Psoas muscle (tissue), 8 donors: Measurements from ENCODE around the gene SLAMF1. TPM values are rescaled to one million over a fixed set of nuclear protein-coding genes. Genes with fewer than 3 reads are reported as not detected.

Source experiments
- ATAC-seq, 4 donors: fragments of 200-7000 bp; cut with Tn5 transposase; one replicate each; pipeline ENCODE4 v1.9.1; 2020; ENCODE audit warnings: moderate library complexity in 3 of 4, mild to moderate bottlenecking in 2 of 4
- DNase-seq, 2 donors: peaks; one replicate each; pipeline ENCODE4 v3.0.0-alpha.2; 2020
- H3K27ac ChIP-seq: fragments of 200-600 bp; one replicate; pipeline ENCODE4 v1.8.0; 2022
- H3K27me3 ChIP-seq, 3 donors: fragments of 200-600 bp in 1 of 3; one replicate each; pipeline versions ENCODE4 v1.6.1 to v1.8.0; 2013 to 2022; ENCODE audit warnings: low read length in 2 of 3, mild to moderate bottlenecking in 2 of 3, moderate library complexity in 1 of 3; ENCODE audit not compliant: insufficient read depth in 3 of 3
- H3K36me3 ChIP-seq, 2 donors: fragments of 200-600 bp in 1 of 2; one replicate each; pipeline versions ENCODE4 v1.6.1 to v1.8.0; 2013 to 2022; ENCODE audit warnings: low read depth in 1 of 2, mild to moderate bottlenecking in 1 of 2, moderate library complexity in 1 of 2; ENCODE audit not compliant: insufficient read depth in 1 of 2
- H3K4me1 ChIP-seq: fragments of 200-600 bp; one replicate; pipeline ENCODE4 v1.8.0; 2022
- H3K4me3 ChIP-seq: fragments of 200-600 bp; one replicate; pipeline ENCODE4 v1.8.0; 2022; ENCODE audit warnings: mild to moderate bottlenecking
- H3K9me3 ChIP-seq: fragments of 200-600 bp; one replicate; pipeline ENCODE4 v1.8.0; 2022
- WGBS, 3 donors: extraction: QIAGEN DNeasy Blood & Tissue Kit; methylation state at CpG; one replicate each; pipeline versions ENCODE4 v1.1.6 to v1.1.7; 2013; 5-methylcytosine and 5-hydroxymethylcytosine counted together
- intact Hi-C, 2 donors: fragments of 100-400 bp; cut with DNase I; formaldehyde crosslinking; loops; one replicate each; pipeline versions ENCODE4 v1.11.0 to v1.14.2; 2022
- polyA plus RNA-seq, 3 donors: library from polyadenylated mRNA; stranded (reverse); fragments of 200-250 nt; gene quantifications; one replicate each; pipeline ENCODE4 v1.2.3, GENCODE V29; 2013
- total RNA-seq, 4 donors: library from RNA; stranded (reverse); fragmentation: NEBNext Ultra II Directional in 2 of 4; extraction: Animal tissue kit (Norgen Biotek cat#: 25700) in 2 of 4; gene quantifications; one replicate each; pipeline versions ENCODE4 v1.2.1 to v1.2.4, GENCODE V29; 2021 to 2023
- TF ChIP-seq, protein P1 (sequence below): fragments of 200-600 bp; IDR thresholded peaks from one replicate; pipeline ENCODE4 v1.8.0; 2022; ENCODE audit warnings: antibody characterized with exemption
- donor health status: healthy with polysubstance abuse.
- donor health status: DM: no; HTN: no; CAD: no; lungs with moderate emphysema.
- donor health status: Bipolar disorder and iron deficiency.
- donor health status: healthy.
- donor health status: DM: yes; HTN: yes; CAD: no.
- donor health status: DM: no; HTN: no; CAD: no.
- donor health status: DM: no; HTN: no; CAD: no.
- donor health status: DM: yes; HTN: yes; CAD: no.

Gene SLAMF1
- total and polyA plus RNA-seq, 7 donors = 0.03 to 0.30 (median 0.08) TPM

DNA sequence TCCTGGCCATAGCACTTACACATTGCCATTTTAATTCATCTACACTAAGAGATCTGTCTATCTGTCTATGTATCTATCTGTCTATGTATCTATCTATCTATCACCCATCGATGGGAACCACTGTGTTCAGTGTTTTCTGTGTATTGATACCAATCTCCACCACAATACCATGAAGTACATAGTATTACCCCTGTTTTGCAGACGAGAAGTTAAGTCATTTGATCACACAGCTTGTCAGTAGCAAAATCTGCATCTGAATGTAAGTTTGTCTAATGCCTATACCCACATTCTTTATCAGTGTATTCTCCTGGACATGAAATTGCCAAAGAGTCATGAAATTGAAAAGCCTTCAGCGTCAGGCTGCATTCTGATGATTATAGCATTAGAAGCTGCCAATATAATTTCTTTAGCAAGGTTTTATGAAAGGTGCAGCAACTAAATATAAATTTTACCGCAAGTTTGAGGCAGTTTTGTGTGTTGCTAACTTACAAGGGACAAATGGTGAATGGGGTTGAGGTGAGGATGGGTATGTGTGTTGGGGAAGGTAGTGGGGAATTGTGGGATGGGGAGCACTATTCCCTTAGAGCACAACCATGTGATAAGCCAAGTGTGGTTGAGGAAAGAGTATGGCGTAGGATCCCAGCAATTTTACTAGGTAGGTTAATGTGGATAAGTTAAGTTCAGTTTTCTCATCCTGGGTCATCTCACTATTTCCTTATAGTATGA lies 24.2 kb downstream of the SLAMF1 start:
- no peaks in the 10 kb centered on the region for H3K36me3 ChIP-seq
- 80 to 82% (median 81%) methylated on average over 5 of the region's 5 CpGs for WGBS, 3 donors
- H3K27me3 ChIP-seq = no peaks in the 10 kb centered on the region
- DNase-seq = no peak
- intact Hi-C loops = no loop called here
- no peak overlapping the region for H3K27ac ChIP-seq
- TF ChIP-seq, protein P1, sequence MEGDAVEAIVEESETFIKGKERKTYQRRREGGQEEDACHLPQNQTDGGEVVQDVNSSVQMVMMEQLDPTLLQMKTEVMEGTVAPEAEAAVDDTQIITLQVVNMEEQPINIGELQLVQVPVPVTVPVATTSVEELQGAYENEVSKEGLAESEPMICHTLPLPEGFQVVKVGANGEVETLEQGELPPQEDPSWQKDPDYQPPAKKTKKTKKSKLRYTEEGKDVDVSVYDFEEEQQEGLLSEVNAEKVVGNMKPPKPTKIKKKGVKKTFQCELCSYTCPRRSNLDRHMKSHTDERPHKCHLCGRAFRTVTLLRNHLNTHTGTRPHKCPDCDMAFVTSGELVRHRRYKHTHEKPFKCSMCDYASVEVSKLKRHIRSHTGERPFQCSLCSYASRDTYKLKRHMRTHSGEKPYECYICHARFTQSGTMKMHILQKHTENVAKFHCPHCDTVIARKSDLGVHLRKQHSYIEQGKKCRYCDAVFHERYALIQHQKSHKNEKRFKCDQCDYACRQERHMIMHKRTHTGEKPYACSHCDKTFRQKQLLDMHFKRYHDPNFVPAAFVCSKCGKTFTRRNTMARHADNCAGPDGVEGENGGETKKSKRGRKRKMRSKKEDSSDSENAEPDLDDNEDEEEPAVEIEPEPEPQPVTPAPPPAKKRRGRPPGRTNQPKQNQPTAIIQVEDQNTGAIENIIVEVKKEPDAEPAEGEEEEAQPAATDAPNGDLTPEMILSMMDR = no peak
- no peaks in the 10 kb centered on the region for H3K9me3 ChIP-seq
- no peak for ATAC-seq
- H3K4me1 ChIP-seq = no peaks in the 10 kb centered on the region
- H3K4me3 ChIP-seq = no peak overlapping the region

- DNase-seq (no peak), ATAC-seq (no peak)
- no peak overlapping the region for H3K27ac ChIP-seq
- WGBS, 3 donors = 77 to 78% (median 78%) methylated on average over 8 of the region's 8 CpGs
- no peak overlapping the region for H3K4me3 ChIP-seq
- H3K36me3 ChIP-seq = no peaks in the 10 kb centered on the region
- H3K27me3 ChIP-seq = no peaks in the 10 kb centered on the region
- H3K4me1 ChIP-seq = no peaks in the 10 kb centered on the region
- intact Hi-C loops = no loop called here
- TF ChIP-seq, protein P1 = no peak
- no peaks in the 10 kb centered on the region for H3K9me3 ChIP-seq
Measured at GRCh38 chr1:160621633-160622413, 25.0 kb downstream of the SLAMF1 start.

DNA sequence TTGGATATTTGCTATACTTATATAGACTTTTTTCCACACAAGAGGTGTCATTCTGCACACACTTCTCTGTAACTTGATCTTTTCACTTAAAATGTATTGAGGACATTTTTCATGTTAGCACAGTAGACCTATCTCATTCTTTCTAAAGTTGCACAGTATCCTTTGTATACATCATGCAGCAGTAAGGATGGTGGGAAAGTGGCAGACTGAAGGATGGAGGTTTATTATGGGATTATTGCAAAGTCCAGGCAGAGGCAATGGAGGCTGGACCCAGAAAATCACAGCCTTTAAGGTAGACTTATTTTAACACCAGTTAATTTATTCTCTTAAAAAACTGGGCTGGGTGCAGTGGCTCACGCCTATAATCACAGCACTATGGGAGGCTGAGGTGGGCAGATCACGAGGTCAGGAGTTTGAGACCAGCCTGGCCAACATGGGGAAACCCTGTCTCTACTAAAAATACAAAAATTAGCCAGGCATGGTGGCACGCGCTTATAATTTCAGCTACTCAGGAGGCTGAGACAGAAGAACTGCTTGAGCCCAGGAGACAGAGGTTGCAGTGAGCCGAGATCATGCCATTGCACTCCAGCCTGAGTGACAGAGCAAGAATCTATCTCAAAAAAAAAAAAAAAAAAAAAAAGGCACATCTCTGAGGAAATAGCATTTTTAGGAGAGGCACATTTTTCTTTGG lies 25.8 kb downstream of the SLAMF1 start:
- Histone ChIP-seq H3K27me3 (no peaks in the 10 kb centered on the region), H3K4me3 (no peak overlapping the region), H3K4me1 (no peaks in the 10 kb centered on the region), H3K36me3 (no peaks in the 10 kb centered on the region), H3K9me3 (no peaks in the 10 kb centered on the region), H3K27ac (no peak overlapping the region)
- intact Hi-C loops = no loop called here
- WGBS, 3 donors = 74 to 88% (median 82%) methylated on average over 5 of the region's 5 CpGs
- TF ChIP-seq, protein P1 = no peak
- DNase-seq (no peak), ATAC-seq (no peak)

GRCh38 chr1:160619742-160620277 lies 27.0 kb downstream of the SLAMF1 start:
- no peaks in the 10 kb centered on the region for H3K27me3 ChIP-seq
- TF ChIP-seq, protein P1 = no peak
- intact Hi-C loops = no loop called here
- no peaks in the 10 kb centered on the region for H3K9me3 ChIP-seq
- 82 to 87% (median 83%) methylated on average over 4 of the region's 4 CpGs for WGBS, 3 donors
- ATAC-seq = no peak
- H3K36me3 ChIP-seq = no peaks in the 10 kb centered on the region
- no peaks in the 10 kb centered on the region for H3K4me1 ChIP-seq
- no peak for DNase-seq
- H3K27ac ChIP-seq = no peak overlapping the region
- no peak overlapping the region for H3K4me3 ChIP-seq
